ENCODE data around the gene ZDHHC13.
"Not testable (repeated sequence)": the region's sequence is repeated elsewhere in the genome, so short reads cannot be mapped to it uniquely, and the experiment has no call there.

The ZDHHC13 gene

GRCh38 chr11:19099093-19099492, 17.9 kb upstream of the ZDHHC13 start:
- in situ Hi-C loops (cut with HindIII; ENCODE audit: low sequenced_read_pairs): no loop called here

GRCh38 chr11:19100885-19101284, 16.1 kb upstream of the ZDHHC13 start:
- in situ Hi-C loops (cut with HindIII; ENCODE audit: low sequenced_read_pairs): no loop called here

GRCh38 chr11:19101796-19102520, 15.0 kb upstream of the ZDHHC13 start:
- in situ Hi-C loops (cut with HindIII; ENCODE audit: low sequenced_read_pairs): no loop called here

DNA sequence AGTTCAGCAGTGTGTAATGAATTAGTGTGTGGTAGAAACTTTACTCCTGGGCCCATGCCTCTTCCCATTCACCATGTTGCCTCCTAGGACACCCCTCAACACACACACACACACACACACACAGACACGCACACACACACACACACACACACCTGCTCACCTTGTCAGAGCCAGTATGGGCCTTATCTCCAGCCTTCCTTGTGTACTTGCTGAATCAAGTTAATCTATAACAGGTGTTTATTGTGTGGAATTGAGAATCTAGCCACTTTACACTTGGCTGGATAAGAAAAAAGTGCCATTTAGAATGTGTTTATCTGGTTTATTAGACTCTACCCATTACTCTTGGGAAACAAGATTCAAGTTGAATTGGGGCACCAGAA, 14.5 kb upstream of the ZDHHC13 start:
- in situ Hi-C loops (cut with HindIII; ENCODE audit: low sequenced_read_pairs): no loop called here

- in situ Hi-C loops (cut with HindIII; ENCODE audit: low sequenced_read_pairs): no loop called here
Measured at GRCh38 chr11:19105011-19105410, 12.0 kb upstream of the ZDHHC13 start.

GRCh38 chr11:19107125-19107524, 9.8 kb upstream of the ZDHHC13 start:
- in situ Hi-C loops (cut with HindIII; ENCODE audit: low sequenced_read_pairs): no loop called here

DNA sequence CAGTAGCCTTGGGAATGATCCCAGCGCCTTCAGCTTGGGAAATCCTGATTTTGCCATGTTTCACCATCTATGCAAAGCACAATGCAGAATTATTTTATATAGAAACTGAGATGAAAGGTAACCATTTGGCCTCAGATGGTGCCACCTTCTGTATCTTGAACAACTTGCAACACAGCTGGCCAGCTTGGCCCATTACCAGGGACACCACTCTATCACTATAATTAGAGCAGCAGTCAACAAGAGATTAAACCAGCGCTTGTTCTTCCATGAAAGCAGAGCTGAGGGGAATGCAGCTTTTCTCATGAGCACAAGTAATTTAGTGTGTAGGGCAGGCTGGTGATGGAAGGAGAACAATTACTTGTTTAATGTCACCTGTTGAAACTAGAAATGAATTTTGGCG, 6.7 kb upstream of the ZDHHC13 start:
- in situ Hi-C loops (cut with HindIII; ENCODE audit: low sequenced_read_pairs): no loop called here

- in situ Hi-C loops (cut with HindIII; ENCODE audit: low sequenced_read_pairs): no loop called here
Measured at GRCh38 chr11:19111809-19112208, 5.2 kb upstream of the ZDHHC13 start.

- in situ Hi-C loops (cut with HindIII; ENCODE audit: low sequenced_read_pairs): no loop called here
Measured at GRCh38 chr11:19116276-19116970, 545 bp upstream of the ZDHHC13 start.

DNA sequence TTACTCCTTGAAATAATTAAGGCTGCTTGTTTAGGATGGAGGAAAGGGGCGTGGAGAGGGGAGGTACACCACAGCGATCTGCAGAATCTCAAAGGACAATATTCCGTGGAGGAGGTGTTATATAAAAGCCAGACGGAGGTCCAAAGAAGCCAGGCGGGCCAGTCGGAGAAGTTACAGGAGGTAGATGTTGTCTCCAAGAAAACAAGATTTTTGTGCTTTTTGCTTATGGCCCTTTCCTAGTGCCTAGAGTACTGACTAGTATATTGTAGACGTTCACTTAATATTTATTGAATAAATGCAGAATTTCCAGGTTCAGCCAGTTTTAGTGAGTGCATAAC, 761 bp downstream of the ZDHHC13 start:
- in situ Hi-C loops (cut with HindIII; ENCODE audit: low sequenced_read_pairs): no loop called here

DNA sequence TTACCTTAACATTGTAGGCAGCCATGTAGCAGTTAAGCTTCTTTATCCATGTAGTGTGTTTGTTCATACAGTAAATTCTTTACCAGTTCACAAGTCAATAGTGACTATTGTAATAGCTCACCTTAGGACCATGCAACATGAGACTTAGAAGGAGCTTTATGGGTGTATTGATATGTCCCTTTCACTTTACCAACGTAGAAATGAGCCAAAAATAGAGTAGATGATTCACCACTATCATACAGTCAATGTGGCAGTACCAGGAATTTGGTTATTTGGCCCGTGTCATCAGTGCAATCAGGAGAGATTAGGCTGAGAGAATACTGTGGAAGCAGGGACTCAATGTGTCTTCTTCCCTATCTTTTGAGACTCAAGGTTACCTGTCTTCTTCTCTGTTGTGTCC, 4.7 kb downstream of the ZDHHC13 start:
- in situ Hi-C loops (cut with HindIII; ENCODE audit: low sequenced_read_pairs): no loop called here

- in situ Hi-C loops (cut with HindIII; ENCODE audit: low sequenced_read_pairs): no loop called here
Measured at GRCh38 chr11:19122960-19123615, 6.1 kb downstream of the ZDHHC13 start.

GRCh38 chr11:19126562-19127325, 9.8 kb downstream of the ZDHHC13 start:
- in situ Hi-C loops (cut with HindIII; ENCODE audit: low sequenced_read_pairs): not testable (repeated sequence)

- in situ Hi-C loops (cut with HindIII; ENCODE audit: low sequenced_read_pairs): no loop called here
Measured at GRCh38 chr11:19134004-19134403, 17.0 kb downstream of the ZDHHC13 start.

- in situ Hi-C loops (cut with HindIII; ENCODE audit: low sequenced_read_pairs): not testable (repeated sequence)
Measured at GRCh38 chr11:19136884-19137283, 19.9 kb downstream of the ZDHHC13 start.

DNA sequence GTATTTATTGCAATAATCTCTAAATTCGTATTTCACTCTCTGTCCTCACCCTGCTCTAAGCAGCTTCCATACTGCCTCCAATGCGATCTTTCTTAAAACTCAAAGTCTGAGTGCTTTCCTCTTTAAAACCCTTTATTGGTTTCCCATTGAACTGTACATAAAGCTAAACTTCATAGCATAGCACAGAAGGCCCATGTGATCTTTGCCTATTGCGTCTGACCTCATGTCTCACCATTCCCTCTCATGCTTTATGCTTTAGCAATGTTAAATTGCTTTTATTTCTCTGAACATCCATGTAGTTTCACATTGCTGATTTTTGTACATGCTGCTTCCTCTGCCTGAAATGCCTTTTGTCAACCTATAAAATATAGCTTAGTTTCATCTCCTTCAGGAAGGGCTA, 28.4 kb downstream of the ZDHHC13 start:
- in situ Hi-C loops (cut with HindIII; ENCODE audit: low sequenced_read_pairs): no loop called here

GRCh38 chr11:19156892-19157291, 39.9 kb downstream of the ZDHHC13 start:
- in situ Hi-C loops (cut with HindIII; ENCODE audit: low sequenced_read_pairs): no loop called here

GRCh38 chr11:19160847-19161246, 43.9 kb downstream of the ZDHHC13 start:
- in situ Hi-C loops (cut with HindIII; ENCODE audit: low sequenced_read_pairs): no loop called here

DNA sequence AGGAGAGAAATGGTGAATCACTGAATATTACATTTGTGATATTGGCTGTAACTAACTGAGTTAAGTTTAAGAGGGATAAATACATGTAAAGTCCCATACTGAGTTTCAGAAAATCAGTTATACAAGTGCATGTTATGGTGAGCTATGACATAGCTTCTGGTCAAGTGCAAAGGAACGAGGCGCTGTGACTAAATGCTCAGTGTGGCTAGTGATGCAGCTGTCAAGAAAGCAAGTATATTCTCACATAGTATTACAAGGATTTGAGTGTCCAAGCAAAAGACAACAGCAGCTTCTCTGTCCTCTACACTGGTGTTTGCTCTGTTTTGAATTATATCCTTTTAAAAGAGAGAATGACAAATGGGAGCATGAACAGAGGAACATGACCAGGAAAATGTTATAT, 44.7 kb downstream of the ZDHHC13 start:
- in situ Hi-C loops (cut with HindIII; ENCODE audit: low sequenced_read_pairs): no loop called here

DNA sequence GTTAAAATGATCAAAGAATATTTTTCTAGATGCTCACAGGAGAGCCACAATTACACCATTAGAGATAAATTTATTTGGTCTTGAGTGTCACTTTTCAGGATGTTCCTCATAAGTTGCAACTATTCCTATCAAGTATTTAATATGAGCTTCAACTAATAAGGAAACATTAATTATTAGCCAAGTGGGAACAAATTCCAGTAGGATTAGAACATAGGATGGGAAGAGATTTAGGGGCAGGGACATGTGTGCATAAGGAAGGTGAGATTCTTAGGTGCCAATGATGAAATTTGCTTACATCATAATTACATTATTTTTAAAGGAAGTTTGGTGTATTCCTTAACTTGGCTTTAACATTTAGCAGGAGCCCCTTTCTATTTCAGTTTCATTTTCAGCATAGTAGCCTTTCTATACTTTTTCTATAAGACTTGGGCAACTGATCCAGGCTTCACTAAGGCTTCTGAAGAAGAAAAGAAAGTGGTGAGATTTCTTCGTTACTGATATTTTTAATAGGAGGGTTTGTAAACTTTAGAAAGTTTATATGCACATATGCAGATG, 46.1 kb downstream of the ZDHHC13 start:
- in situ Hi-C loops (cut with HindIII; ENCODE audit: low sequenced_read_pairs): no loop called here

- in situ Hi-C loops (cut with HindIII; ENCODE audit: low sequenced_read_pairs): no loop called here
Measured at GRCh38 chr11:19163617-19164016, 46.6 kb downstream of the ZDHHC13 start.
